ENCODE results near the gene OPCML.

The OPCML gene

DNA sequence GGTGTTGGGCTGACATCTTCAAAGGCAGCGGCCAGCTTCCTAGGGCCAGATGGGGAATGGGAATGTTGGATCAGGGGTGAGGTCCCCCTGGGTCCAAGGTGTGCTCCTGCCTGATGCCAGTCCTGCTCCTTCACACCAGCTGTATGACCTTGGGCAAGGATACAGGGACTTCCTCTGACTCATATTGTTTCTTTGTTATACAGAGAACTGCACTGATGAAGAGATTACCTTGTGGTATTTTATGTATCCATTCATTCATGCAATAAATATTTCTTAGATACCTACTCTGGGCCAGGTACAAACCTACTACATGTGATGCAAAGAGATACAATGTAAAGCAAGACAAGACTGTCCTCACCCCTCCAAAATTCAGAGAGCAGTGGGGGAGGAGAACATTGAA, 3.9 kb upstream of the OPCML start:
- no peak for DNase-seq

GRCh38 chr11:133533205-133533604, 904 bp upstream of the OPCML start:
- DNase-seq: no peak

DNA sequence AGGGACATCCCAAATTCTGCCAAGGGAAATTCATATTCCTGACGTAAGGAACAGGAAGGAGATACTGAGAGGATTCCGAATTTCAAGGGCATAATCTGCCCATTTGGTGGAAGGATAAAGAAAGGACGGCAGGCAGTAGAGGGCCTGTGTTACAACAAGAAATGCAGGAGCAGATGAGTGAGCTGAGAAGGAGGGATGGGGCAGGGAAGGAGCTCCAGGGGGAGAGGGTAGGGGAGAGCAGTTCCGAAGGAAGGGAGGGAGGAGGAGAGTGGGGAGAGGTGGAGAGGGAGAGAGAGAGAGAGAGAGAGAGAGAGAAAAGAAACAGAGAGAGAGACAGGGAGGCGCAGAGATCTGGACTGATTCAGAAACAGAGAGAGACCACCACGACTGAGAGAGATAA, 843 bp downstream of the OPCML start:
- DNase-seq: no peak

GRCh38 chr11:133530501-133530835, 1.8 kb downstream of the OPCML start:
- no peak for DNase-seq

DNA sequence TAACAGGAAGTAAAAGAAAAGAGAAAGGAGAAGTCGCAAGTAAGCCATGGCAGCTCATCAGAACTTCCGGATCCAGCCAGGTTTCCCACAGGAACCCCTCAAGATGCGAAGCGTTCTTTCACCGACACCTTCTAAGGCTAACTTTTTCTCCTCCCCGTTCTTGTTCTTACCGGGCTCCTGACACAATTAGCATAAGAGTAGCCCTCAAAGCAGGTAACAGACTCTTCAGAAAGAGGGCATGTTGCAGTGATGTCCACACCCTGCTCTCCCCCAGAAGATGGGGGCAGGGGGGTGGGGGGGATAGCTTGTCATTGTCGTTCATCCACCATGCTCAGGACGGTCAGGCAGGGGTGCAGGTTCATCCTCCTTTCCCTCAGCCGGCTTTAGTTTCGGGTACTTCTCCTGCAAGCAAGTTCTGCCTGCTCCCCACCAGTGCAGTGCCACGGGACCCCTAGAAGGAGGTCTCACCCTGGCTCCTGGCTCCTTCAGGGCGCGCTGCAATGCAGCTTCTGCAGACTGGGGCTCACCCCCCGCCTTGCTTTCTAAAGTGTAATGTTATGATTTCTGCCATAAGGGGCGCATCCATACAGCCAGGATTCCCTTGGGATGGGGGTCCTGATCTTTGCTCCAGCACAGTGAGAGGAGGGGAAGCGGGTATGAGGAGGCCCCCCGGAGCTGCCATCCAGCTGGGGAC, 2.3 kb downstream of the OPCML start:
- DNase-seq: no peak

- DNase-seq: no peak
Measured at GRCh38 chr11:133526790-133527189, 5.5 kb downstream of the OPCML start.

GRCh38 chr11:133525976-133526375, 6.3 kb downstream of the OPCML start:
- no peak for DNase-seq

- DNase-seq: no peak
Measured at GRCh38 chr11:133524488-133524887, 7.8 kb downstream of the OPCML start.

GRCh38 chr11:133522344-133522743, 10.0 kb downstream of the OPCML start:
- DNase-seq: no peak

- no peak for DNase-seq
Measured at GRCh38 chr11:133521502-133521901, 10.8 kb downstream of the OPCML start.

- no peak for DNase-seq
Measured at GRCh38 chr11:133520707-133521106, 11.6 kb downstream of the OPCML start.

- no peak for DNase-seq
Measured at GRCh38 chr11:133519560-133519959, 12.7 kb downstream of the OPCML start.

DNA sequence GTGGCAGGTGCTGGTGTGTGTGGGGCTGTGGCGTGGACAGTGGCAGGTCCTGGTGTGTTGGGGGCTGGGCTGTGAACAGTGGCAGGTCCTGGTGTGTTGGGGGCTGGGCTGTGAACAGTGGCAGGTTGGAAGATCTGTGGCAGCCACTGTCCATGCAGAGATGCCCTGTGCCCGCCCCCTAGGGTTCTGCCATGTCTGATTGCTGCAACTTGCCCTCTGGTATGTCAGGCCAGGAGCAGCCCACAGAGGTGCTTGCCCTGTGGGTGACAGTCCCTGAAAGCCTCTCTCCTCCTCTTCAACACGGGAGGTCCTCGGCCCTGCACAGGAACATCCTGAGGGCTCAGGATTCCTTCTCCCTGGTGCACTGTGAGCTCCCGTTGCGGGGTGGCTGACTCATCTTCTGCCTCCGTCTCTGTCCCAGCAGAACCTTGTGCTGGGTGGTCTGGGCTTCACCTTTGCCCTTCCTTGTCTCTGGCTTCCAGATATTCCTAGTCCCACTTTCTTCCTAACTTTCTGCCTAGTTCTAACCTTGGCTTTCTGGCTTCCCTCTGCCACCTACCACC, 13.5 kb downstream of the OPCML start:
- no peak for DNase-seq

GRCh38 chr11:133516845-133517244, 15.5 kb downstream of the OPCML start:
- no peak for DNase-seq

DNA sequence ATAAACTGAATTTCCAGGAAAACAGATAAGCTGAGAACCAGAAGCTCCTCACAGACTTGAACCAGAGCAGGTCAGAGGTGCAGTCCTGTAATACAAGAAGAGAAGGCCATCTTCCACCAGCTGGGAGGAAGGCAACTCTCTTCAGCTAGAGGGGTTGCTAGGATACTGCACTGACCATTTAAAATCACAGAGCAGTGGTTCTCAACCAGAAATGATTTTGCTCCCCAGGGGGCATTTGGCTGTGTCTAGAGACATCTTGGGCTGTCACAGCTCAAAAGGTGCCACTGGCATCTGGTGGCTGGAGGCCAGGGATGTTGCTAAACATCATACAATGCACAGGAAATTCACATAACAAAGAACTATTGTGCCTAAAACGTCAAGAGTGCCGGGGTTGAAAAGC, 17.2 kb downstream of the OPCML start:
- no peak for DNase-seq

DNA sequence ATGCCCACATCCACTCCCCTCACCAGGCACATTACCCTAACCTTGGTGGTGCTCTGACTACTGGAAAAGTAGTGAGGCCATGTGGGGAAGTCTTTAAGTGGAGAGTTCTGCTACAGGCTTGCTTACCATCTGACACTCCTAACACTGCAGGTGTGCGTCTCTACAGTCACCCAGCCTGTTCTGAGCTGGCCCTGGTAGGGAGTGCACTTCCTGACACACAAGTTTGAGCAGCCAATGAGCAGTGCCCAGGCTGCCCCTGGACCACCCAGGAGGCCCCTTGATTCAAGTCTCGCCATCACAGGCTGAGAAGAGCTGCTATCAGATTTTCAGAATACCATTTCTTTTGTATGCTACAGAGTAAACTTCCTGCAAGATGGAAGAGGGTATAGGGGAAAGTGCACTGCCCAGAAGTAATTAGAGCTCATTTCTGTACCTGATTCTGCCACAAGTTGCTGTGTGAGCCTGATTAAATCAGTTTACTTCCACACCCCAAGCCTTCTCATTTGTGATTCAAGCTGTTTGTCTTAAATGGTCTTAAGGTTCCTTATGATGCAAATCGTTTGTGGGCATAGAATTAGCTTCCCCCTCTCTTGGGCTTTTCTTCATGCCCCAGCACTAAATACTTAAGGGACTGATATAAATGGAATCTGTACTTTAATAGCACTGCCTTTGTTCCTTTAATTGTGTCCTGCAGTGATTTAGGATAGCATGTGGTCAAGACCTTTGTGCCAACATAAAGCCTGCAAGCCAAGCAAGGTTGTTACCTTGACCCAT, 22.2 kb downstream of the OPCML start:
- DNase-seq: no peak

- DNase-seq: no peak
Measured at GRCh38 chr11:133508468-133508867, 23.8 kb downstream of the OPCML start.

- DNase-seq: no peak
Measured at GRCh38 chr11:133507185-133507584, 25.1 kb downstream of the OPCML start.

- no peak for DNase-seq
Measured at GRCh38 chr11:133506551-133507094, 25.7 kb downstream of the OPCML start.

DNA sequence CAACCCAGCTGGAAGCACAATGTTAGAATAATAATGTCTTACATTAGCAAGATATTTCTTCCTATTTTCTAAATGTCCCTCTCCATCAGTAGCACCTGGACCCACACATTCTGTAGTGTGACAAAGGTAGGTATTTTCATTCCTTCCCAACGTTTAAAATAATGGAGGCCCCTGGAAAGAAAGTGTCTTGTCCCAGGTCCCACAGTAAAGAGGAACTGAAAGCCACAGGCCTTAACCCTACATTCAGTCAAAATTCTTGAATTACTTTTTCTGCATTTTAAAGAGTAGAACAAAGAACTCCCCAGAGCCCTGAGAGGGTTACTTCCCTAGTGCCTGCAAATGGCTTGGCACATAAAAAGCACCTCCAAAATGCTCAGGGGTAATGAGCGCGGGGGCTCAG, 26.3 kb downstream of the OPCML start:
- no peak for DNase-seq

DNA sequence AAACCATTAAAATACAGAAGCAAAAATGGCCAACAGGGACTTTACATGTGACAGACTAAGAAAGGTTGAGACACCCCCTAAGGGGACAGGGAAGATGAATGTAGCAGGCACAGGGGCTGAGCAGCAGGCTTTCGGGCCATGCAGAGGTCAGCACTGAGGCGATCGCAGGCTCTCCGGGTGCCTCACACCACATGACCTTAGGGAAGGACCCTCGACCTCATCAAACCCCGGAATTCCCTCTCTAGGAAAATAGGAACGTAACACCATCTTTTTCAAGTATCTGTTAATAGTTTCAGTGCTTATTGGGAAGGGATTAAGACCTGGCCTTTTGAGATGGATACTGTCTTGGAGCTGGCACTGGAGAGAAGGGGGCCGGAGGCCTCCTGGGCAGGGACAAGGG, 27.4 kb downstream of the OPCML start:
- DNase-seq: no peak

GRCh38 chr11:133503776-133504175, 28.5 kb downstream of the OPCML start:
- DNase-seq: no peak

DNA sequence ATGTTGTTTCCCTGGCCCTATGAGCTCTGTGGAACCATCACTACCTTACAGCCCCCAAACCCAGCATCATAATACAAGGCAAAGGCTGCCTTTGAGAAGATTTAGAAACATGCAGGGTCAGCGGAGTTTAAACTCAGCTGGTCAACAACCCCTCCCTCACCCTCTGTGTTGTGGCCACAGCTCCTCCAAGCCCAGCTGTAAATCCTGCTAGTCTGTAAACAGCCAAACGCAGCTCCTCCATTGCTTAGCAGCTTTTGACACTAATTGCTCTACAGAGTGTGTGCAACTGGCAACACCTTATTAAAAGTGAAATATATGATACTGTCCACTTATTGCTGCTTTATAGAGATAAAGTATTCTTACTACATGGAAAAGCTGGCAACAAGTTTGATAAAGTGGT, 29.1 kb downstream of the OPCML start:
- no peak for DNase-seq
